Small intestine (tissue), 16 donors: ENCODE data around the gene KRT75. TPM values are rescaled to one million over a fixed set of nuclear protein-coding genes. Genes with fewer than 3 reads are reported as not detected.

Experiments
- DNase-seq, 2 donors: peaks; one replicate each; pipeline versions ENCODE4 v3.0.0 to v3.0.0-alpha.2; 2013
- FAIRE-seq: peaks from 2 replicates; lab custom pipeline; 2012; peaks lifted over from hg19 to GRCh38; lab: Jason Lieb, UNC
- H3K27ac ChIP-seq, 3 donors: one replicate each; pipeline ENCODE4 v1.5.1; 2013; ENCODE audit warnings: low read length in 2 of 3, mild to moderate bottlenecking in 2 of 3, control low read depth in 1 of 3, inconsistent platforms in 1 of 3, low read depth in 1 of 3, moderate library complexity in 1 of 3
- H3K27me3 ChIP-seq, 3 donors: one replicate each; pipeline ENCODE4 v1.6.1; 2013; ENCODE audit warnings: low read length in 3 of 3, inconsistent platforms in 1 of 3; ENCODE audit not compliant: control insufficient read depth in 3 of 3, insufficient read depth in 3 of 3
- H3K36me3 ChIP-seq, 3 donors: one replicate each; pipeline ENCODE4 v1.6.1; 2013; ENCODE audit warnings: low read length in 3 of 3, inconsistent platforms in 1 of 3, low read depth in 1 of 3, mild to moderate bottlenecking in 1 of 3, moderate library complexity in 1 of 3; ENCODE audit not compliant: control insufficient read depth in 3 of 3, insufficient read depth in 2 of 3
- H3K4me1 ChIP-seq, 3 donors: one replicate each; pipeline ENCODE4 v1.6.1; 2013; ENCODE audit warnings: low read length in 2 of 3, inconsistent platforms in 1 of 3, low read depth in 1 of 3, mild to moderate bottlenecking in 1 of 3, moderate library complexity in 1 of 3; ENCODE audit not compliant: control insufficient read depth in 3 of 3, insufficient read depth in 2 of 3
- H3K4me3 ChIP-seq, 3 donors: one replicate each; pipeline ENCODE4 v1.5.1; 2013; ENCODE audit warnings: low read length in 3 of 3, control low read depth in 1 of 3, inconsistent platforms in 1 of 3, low read depth in 1 of 3, mild to moderate bottlenecking in 1 of 3, moderate library complexity in 1 of 3
- H3K9me3 ChIP-seq, 2 donors: one replicate each; pipeline ENCODE4 v1.6.1; 2013; ENCODE audit warnings: low read depth in 1 of 2, low read length in 1 of 2; ENCODE audit not compliant: control insufficient read depth in 2 of 2, insufficient read depth in 1 of 2
- WGBS, 3 donors: extraction: QIAGEN DNeasy Blood & Tissue Kit; methylation state at CpG; one replicate each; pipeline ENCODE4 v1.1.7; 2013; 5-methylcytosine and 5-hydroxymethylcytosine counted together
- long read RNA-seq, 10 donors: transcript quantifications; one replicate each; lab custom pipeline, GENCODE V29; 2026
- polyA plus RNA-seq, 4 donors: library from polyadenylated mRNA; stranded (reverse) in 3 of 4; unstranded in 1 of 4; fragments of 200-250 nt in 3 of 4; fragments of 120-200 nt in 1 of 4; gene quantifications; one replicate each; pipeline versions ENCODE4 v1.2.1 to v1.2.3, GENCODE V29; 2013
- donor health status: healthy with polysubstance abuse.
- donor health status: control.
- donor health status: control.
- donor health status: Bipolar disorder and iron deficiency.
- donor health status: healthy.

The KRT75 gene
- under 1 TPM in 1 of 4 donors, not detected in 3; 0.01 TPM for polyA plus RNA-seq
- long read RNA-seq, donor 1: 0 reads
- long read RNA-seq, donor 2: 0 reads
- long read RNA-seq, donor 3: 0 reads
- long read RNA-seq, donor 4: 0 reads
- long read RNA-seq, donor 5: 0 reads
- long read RNA-seq, donor 6: 0 reads
- long read RNA-seq, donor 7: 0 reads
- long read RNA-seq, donor 8: 0 reads
- long read RNA-seq, donor 9: 0 reads
- long read RNA-seq, donor 10: 0 reads

- Histone ChIP-seq H3K27ac (no peak within 1 kb of the TSS), H3K36me3 (no peaks in the 10 kb centered on the region), H3K27me3 (peaks cover 0 to 11% (median 3%) of the 10 kb centered on the region in 3 donors), H3K4me1 (peaks cover 0 to 11% (median 5%) of the 10 kb centered on the region in 3 donors), H3K9me3 (no peaks in the 10 kb centered on the region), H3K4me3 (no peak within 1 kb of the TSS)
- FAIRE-seq (no peak), DNase-seq (no peak)
- 82 to 85% (median 84%) methylated on average over 20 of the region's 20 CpGs for WGBS, 3 donors
These were observed at the start of gene KRT75 for GRCh38 chr12:52434081-52434733. Gene KRT75 (minus strand): TSS chr12:52434371. CDS start chr12:52434304, 67 bp downstream.

GRCh38 chr12:52480073-52480472 lies 45.9 kb upstream of the KRT75 start:
- Histone ChIP-seq H3K27me3 (no peaks in the 10 kb centered on the region), H3K9me3 (no peaks in the 10 kb centered on the region), H3K4me1 (no peaks in the 10 kb centered on the region), H3K36me3 (no peaks in the 10 kb centered on the region), H3K4me3 (no peak overlapping the region), H3K27ac (no peak overlapping the region)
- 50 to 54% (median 50%) methylated on average over 3 of the region's 3 CpGs for WGBS, 3 donors
- DNase-seq (no peak), FAIRE-seq (no peak)

- no peaks in the 10 kb centered on the region for H3K9me3 ChIP-seq
- 39 to 65% (median 50%) methylated on average over 2 of the region's 2 CpGs for WGBS, 3 donors
- no peak overlapping the region for H3K27ac ChIP-seq
- no peaks in the 10 kb centered on the region for H3K4me1 ChIP-seq
- DNase-seq (no peak), FAIRE-seq (no peak)
- H3K36me3 ChIP-seq: no peaks in the 10 kb centered on the region
- no peaks in the 10 kb centered on the region for H3K27me3 ChIP-seq
- H3K4me3 ChIP-seq: no peak overlapping the region
These were observed 43.5 kb upstream of the KRT75 start for GRCh38 chr12:52477651-52478050.

GRCh38 chr12:52474212-52474611 lies 40.0 kb upstream of the KRT75 start:
- Histone ChIP-seq H3K4me1 (no peaks in the 10 kb centered on the region), H3K4me3 (no peak overlapping the region), H3K27ac (no peak overlapping the region), H3K36me3 (no peaks in the 10 kb centered on the region), H3K9me3 (no peaks in the 10 kb centered on the region), H3K27me3 (no peaks in the 10 kb centered on the region)
- FAIRE-seq: no peak
- DNase-seq: no peak
- WGBS, 3 donors: 92 to 94% (median 93%) methylated on average over 2 of the region's 2 CpGs

GRCh38 chr12:52473768-52474167 lies 39.6 kb upstream of the KRT75 start, which contains the start of gene KRT6C:
Gene KRT6C (minus strand): TSS chr12:52473805. CDS start chr12:52473737, 68 bp downstream.
- DNase-seq (no peak), FAIRE-seq (no peak)
- H3K27me3 ChIP-seq: no peaks in the 10 kb centered on the region
- no peaks in the 10 kb centered on the region for H3K9me3 ChIP-seq
- H3K4me3 ChIP-seq: no peak within 1 kb of the TSS
- H3K27ac ChIP-seq: no peak within 1 kb of the TSS
- H3K36me3 ChIP-seq: no peaks in the 10 kb centered on the region
- WGBS, 3 donors: 66 to 77% (median 71%) methylated on average over 4 of the region's 4 CpGs
- H3K4me1 ChIP-seq: no peaks in the 10 kb centered on the region

- WGBS, 3 donors: 59 to 83% (median 78%) methylated on average over 4 of the region's 4 CpGs
- Histone ChIP-seq H3K27ac (no peak overlapping the region), H3K4me1 (no peaks in the 10 kb centered on the region), H3K27me3 (no peaks in the 10 kb centered on the region), H3K4me3 (no peak overlapping the region), H3K9me3 (no peaks in the 10 kb centered on the region), H3K36me3 (no peaks in the 10 kb centered on the region)
- DNase-seq (no peak), FAIRE-seq (no peak)
These were observed 35.7 kb upstream of the KRT75 start for GRCh38 chr12:52469853-52470252.

GRCh38 chr12:52464897-52465296 lies 30.7 kb upstream of the KRT75 start:
- Histone ChIP-seq H3K27ac (no peak overlapping the region), H3K4me1 (no peaks in the 10 kb centered on the region), H3K9me3 (no peaks in the 10 kb centered on the region), H3K4me3 (no peak overlapping the region), H3K36me3 (no peaks in the 10 kb centered on the region), H3K27me3 (peaks cover 0 to 2% (median 0%) of the 10 kb centered on the region in 3 donors)
- WGBS, 3 donors: 47 to 69% (median 60%) methylated on average over 2 of the region's 2 CpGs
- FAIRE-seq (no peak), DNase-seq (no peak)

GRCh38 chr12:52461693-52462092 lies 27.5 kb upstream of the KRT75 start:
- Histone ChIP-seq H3K9me3 (no peaks in the 10 kb centered on the region), H3K27ac (no peak overlapping the region), H3K4me3 (no peak overlapping the region), H3K36me3 (no peaks in the 10 kb centered on the region), H3K4me1 (no peaks in the 10 kb centered on the region), H3K27me3 (peaks cover 0 to 2% (median 0%) of the 10 kb centered on the region in 3 donors)
- DNase-seq (no peak), FAIRE-seq (no peak)
- WGBS, 3 donors: 29 to 55% (median 40%) methylated on average over 5 of the region's 5 CpGs
